Esophagus squamous epithelium (tissue), 5 donors: ENCODE results near the gene PPRC1. TPM values are rescaled to one million over a fixed set of nuclear protein-coding genes. Genes with fewer than 3 reads are reported as not detected.

Experiments used
- DNase-seq: peaks from one replicate; lab custom pipeline; 2025; lab: John Stamatoyannopoulos, UW
- H3K27ac ChIP-seq, 4 donors: fragments of 200-600 bp; sonication (generic); one replicate each; pipeline ENCODE4 v1.5.1; 2016 to 2019; ENCODE audit warnings: mild to moderate bottlenecking in 1 of 4
- H3K27me3 ChIP-seq, 4 donors: fragments of 200-600 bp; sonication (generic); 1 replicate in 3 of 4; 2 replicates in 1 of 4; pipeline versions ENCODE4 v1.5.1 to v1.6.0; 2017 to 2021; ENCODE audit warnings: antibody characterized with exemption in 1 of 4
- H3K36me3 ChIP-seq, 3 donors: fragments of 200-600 bp; sonication (generic); one replicate each; pipeline ENCODE4 v1.5.1; 2016 to 2019
- H3K4me1 ChIP-seq, 3 donors: fragments of 200-600 bp; sonication (generic); one replicate each; pipeline ENCODE4 v1.5.1; 2017 to 2019
- H3K4me3 ChIP-seq, 4 donors: fragments of 200-600 bp; sonication (generic); 1 replicate in 3 of 4; 2 replicates in 1 of 4; pipeline ENCODE4 v1.5.1; 2016 to 2019; ENCODE audit warnings: mild to moderate bottlenecking in 2 of 4, moderate library complexity in 1 of 4
- H3K9me3 ChIP-seq, 3 donors: fragments of 200-600 bp; sonication (generic); one replicate each; pipeline ENCODE4 v1.5.1; 2016 to 2019
- POLR2A ChIP-seq, 4 donors: fragments of 450-650 bp; IDR thresholded peaks; one replicate each; pipeline ENCODE4 v1.6.1; 2017; ENCODE audit warnings: antibody characterized with exemption in 4 of 4, mild to moderate bottlenecking in 4 of 4, moderate library complexity in 3 of 4
- WGBS, 2 donors: methylation state at CpG; one replicate each; pipeline ENCODE4 v1.1.5; 2018; 5-methylcytosine and 5-hydroxymethylcytosine counted together
- intact Hi-C: fragments of 100-400 bp; cut with DNase I; formaldehyde crosslinking; loops from one replicate; pipeline ENCODE4 v1.15.0; 2022
- total RNA-seq, 4 donors: library from RNA; depleted of rRNA; stranded (reverse); fragments of >200 nt; gene quantifications; one replicate each; pipeline ENCODE4 v1.1.0, GENCODE V29; 2016
- TF ChIP-seq, protein P1 (sequence below), 6 experiments: fragments of 450-650 bp in 4 of 6; fragments of 200-600 bp in 2 of 6; sonication (generic) in 2 of 6; IDR thresholded peaks; one replicate each; pipeline ENCODE4 v1.5.1; 2016 to 2019; ENCODE audit warnings: antibody characterized with exemption in 6 of 6, mild to moderate bottlenecking in 4 of 6, moderate library complexity in 4 of 6
- donor health status: DM: yes; HTN: yes; CAD: no.

PPRC1 gene
- total RNA-seq, 4 donors from 2014 or later: 10.5 to 29.9 (median 27.2) TPM

DNA sequence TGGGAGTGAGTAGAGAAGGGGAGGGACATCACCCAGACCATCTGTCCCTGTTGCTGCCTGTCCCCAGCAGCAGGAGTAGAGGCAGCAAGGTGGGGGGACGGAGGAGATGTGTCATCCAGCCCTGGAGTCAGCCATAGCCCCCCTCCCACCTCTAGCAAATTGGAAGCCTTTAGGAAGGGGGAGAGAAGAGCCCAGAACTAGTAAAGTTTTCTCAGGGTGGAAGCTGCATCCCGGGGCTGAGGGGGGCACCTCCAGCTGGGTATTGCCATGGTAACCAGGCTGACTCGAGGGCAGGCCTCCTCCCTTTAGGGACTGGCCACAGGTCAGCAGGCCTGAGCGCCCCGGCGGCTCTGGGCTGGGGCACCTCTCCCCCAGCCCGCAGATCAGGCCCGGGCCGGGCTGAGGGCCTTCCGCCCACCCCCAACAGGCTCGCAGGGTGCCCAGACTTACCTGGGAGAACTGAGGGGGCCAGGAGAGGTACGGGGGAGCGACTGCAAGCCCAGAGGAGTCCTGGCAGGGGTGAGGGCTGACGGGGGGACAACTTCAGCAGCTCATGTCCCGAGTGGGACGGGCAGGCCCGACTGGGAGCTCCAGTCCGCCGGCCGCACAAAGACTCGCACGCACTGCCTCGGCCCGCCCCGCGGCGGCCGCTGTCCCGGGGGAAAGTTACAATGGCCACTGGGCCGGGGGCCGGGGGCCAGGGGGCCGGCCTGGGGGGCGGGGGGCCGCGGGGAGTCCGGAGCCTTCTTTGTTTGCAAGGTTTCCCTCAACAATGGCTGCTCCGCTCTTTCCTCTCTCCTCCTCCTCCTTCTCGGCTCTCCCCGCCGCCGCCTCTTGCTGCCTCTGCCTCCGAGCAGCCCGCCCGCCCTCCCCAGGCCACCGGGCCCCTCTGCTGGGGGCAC is 18.6 kb upstream of the PPRC1 start:
- no peak for DNase-seq
- Histone ChIP-seq H3K9me3 (no peaks in the 10 kb centered on the region), H3K4me3 (peak overlapping the region; percentile 58 to 90 (median 82)), H3K27me3 (no peaks in the 10 kb centered on the region), H3K36me3 (peaks cover 20 to 28% (median 28%) of the 10 kb centered on the region in 3 donors), H3K27ac (peak overlapping the region; percentile 91 to 99 (median 95)), H3K4me1 (peaks cover 63 to 91% (median 70%) of the 10 kb centered on the region in 3 donors)
- TF ChIP-seq POLR2A (IDR thresholded peaks at IDR 0.05): no peak
- TF ChIP-seq, protein P1, sequence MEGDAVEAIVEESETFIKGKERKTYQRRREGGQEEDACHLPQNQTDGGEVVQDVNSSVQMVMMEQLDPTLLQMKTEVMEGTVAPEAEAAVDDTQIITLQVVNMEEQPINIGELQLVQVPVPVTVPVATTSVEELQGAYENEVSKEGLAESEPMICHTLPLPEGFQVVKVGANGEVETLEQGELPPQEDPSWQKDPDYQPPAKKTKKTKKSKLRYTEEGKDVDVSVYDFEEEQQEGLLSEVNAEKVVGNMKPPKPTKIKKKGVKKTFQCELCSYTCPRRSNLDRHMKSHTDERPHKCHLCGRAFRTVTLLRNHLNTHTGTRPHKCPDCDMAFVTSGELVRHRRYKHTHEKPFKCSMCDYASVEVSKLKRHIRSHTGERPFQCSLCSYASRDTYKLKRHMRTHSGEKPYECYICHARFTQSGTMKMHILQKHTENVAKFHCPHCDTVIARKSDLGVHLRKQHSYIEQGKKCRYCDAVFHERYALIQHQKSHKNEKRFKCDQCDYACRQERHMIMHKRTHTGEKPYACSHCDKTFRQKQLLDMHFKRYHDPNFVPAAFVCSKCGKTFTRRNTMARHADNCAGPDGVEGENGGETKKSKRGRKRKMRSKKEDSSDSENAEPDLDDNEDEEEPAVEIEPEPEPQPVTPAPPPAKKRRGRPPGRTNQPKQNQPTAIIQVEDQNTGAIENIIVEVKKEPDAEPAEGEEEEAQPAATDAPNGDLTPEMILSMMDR (IDR thresholded peaks at IDR 0.05): no peak
- intact Hi-C loops: no loop called here
- WGBS, 2 donors: 0 to 1% methylated on average over 7 to 12 of the region's 45 CpGs

DNA sequence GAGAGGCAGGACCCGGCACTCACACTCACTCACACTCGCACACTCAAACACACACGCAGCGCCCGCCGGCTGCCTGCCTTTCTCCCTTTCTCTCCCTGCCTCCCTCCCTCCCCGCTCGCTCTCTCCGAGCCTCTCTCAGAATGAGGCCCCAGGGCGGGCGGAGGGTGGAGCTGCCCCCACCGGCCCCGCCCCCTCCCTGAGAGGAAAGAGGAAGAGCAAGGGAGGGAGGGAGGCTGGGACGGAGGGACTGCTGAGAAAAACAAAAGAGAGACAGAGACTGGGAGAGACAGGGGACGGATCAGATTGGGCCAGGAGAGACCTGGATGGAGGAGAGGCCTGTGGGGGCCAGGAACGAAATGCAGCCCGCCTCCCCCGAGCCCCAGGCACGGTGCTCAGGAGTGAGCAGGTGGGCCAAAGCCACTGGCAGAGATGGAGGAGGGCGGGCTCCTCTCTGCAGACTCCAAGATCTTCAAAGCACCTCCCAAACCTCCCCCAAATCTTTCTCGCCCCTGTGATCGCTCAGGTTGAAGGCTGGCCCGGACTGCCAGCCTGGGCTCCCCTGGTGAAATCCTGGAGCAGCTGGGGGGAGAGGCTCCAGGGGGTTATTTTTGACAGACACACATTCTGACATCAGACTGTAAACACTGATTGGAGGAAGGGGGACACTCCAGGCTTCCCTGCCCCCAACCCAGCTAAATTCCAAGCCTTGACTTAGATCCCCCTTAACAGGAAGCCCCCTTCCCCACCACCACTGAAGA is 17.8 kb upstream of the PPRC1 start:
- intact Hi-C loops: no loop called here
- peak in 3 of 4 donors; percentile 11 to 75 (median 38) for TF ChIP-seq POLR2A (IDR thresholded peaks at IDR 0.05)
- TF ChIP-seq, protein P1 (IDR thresholded peaks at IDR 0.05): no peak
- WGBS, 2 donors: 0 to 1% methylated on average over 9 to 19 of the region's 23 CpGs
- Histone ChIP-seq H3K9me3 (no peaks in the 10 kb centered on the region), H3K27me3 (no peaks in the 10 kb centered on the region), H3K36me3 (peaks cover 12 to 20% (median 20%) of the 10 kb centered on the region in 3 donors), H3K4me1 (peaks cover 63 to 96% (median 70%) of the 10 kb centered on the region in 3 donors), H3K27ac (peak overlapping the region; percentile 91 to 99 (median 95)), H3K4me3 (peak overlapping the region; percentile 58 to 90 (median 82))
- DNase-seq: no peak

DNA sequence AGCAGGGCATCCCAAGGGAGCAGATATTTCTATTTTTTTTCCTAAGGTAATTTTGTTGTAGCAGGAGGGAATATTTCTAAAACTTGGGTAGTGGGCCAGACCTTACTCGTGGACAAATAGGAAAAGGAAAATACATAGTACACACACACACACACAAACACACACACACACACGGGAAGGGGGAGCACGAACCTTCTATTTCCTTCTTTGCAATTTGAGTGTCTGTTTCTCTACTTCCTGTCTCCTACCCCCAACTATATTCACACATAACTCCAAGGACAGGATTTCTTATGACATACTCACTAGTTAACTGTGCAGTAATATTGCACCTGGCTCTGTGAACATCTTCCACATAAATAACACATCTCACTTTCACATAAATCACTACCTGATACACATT is 17.1 kb upstream of the PPRC1 start:
- Histone ChIP-seq H3K36me3 (peaks cover 5 to 12% (median 12%) of the 10 kb centered on the region in 3 donors), H3K4me3 (peak overlapping the region in 3 of 4 donors; percentile 78 to 92 (median 87)), H3K9me3 (no peaks in the 10 kb centered on the region), H3K4me1 (peaks cover 63 to 92% (median 70%) of the 10 kb centered on the region in 3 donors), H3K27ac (peak overlapping the region; percentile 91 to 99 (median 95)), H3K27me3 (no peaks in the 10 kb centered on the region)
- intact Hi-C loops: no loop called here
- DNase-seq: no peak
- WGBS, 2 donors: 2 to 5% methylated on average over 3 of the region's 3 CpGs
- TF ChIP-seq, protein P1 (IDR thresholded peaks at IDR 0.05): no peak
- TF ChIP-seq POLR2A (IDR thresholded peaks at IDR 0.05): no peak

DNA sequence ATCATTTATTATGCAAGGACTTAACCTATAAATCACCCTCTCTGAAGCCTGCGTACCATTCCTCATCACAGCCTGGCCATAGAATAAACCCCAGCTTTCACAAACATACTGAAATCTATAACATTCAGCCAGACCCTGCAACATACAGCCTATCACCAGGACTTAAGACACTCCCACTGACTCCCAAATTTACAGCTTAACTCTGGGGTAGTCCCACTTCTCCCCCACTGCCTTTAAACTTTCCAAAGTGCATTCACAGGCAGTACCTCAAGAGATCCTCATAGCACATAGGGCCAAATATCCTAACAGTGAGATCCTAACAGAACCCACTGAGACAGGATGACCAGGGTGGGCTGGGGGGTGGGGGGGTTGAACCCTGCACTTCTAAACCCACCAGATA is 16.2 kb upstream of the PPRC1 start:
- Histone ChIP-seq H3K27ac (peak overlapping the region; percentile 96 to 100 (median 98)), H3K9me3 (no peaks in the 10 kb centered on the region), H3K36me3 (peaks cover 0 to 4% (median 3%) of the 10 kb centered on the region in 3 donors), H3K27me3 (no peaks in the 10 kb centered on the region), H3K4me3 (peak overlapping the region in 2 of 4 donors; percentile 88 to 92), H3K4me1 (peaks cover 63 to 93% (median 72%) of the 10 kb centered on the region in 3 donors)
- intact Hi-C loops: no loop called here
- no peak for TF ChIP-seq POLR2A (IDR thresholded peaks at IDR 0.05)
- TF ChIP-seq, protein P1 (IDR thresholded peaks at IDR 0.05): no peak
- DNase-seq: no peak
- 64 to 75% methylated on average over 1 of the region's 1 CpG for WGBS, 2 donors
